ENCODE measurements around the gene TAS2R50. TPM values are rescaled to one million over a fixed set of nuclear protein-coding genes. Genes with fewer than 3 reads are reported as not detected.

TAS2R50 gene
- total RNA-seq, 1 donor from 2014 or later, result 12.1 TPM

DNA sequence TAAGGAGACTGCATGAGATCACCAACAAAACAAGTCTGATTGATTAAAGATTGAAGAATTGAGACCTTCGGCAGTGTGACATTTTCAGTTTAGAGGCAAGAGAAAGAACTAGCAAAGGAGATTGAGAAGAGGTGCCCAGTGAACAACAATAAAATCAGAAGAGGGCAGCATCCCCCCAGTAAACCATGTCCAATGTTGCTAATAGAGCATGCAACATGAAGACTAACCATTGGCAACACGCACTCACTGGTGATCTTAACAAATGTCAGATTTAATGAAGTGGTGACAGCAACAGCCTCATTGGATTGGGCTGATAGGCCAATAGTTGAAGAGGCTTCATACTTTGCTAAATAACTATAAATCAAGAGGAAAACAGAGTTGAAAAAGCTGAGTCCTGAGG is 26.9 kb downstream of the TAS2R50 start:
- H3K9me3 Mint-ChIP-seq, result peaks cover 29% of the 10 kb centered on the region
- H3K4me1 Mint-ChIP-seq, result no peaks in the 10 kb centered on the region
- Histone ChIP-seq H3K9ac (no peak overlapping the region), H2AFZ (replicated peaks) (no peak overlapping the region), H3K79me2 (ENCODE audit: low read depth) (peaks cover 27% of the 10 kb centered on the region), H3K4me1 (no peaks in the 10 kb centered on the region), H3K4me2 (no peak overlapping the region), H3K27me3 (no peaks in the 10 kb centered on the region), H3F3A (ENCODE audit: low read depth) (no peaks in the 10 kb centered on the region), H3K27ac (no peak overlapping the region), H3K4me3 (no peak overlapping the region), H4K20me1 (ENCODE audit: low read depth) (no peaks in the 10 kb centered on the region), H3K36me3 (peaks cover 11% of the 10 kb centered on the region), H3K9me3 (ENCODE audit: low read depth) (no peaks in the 10 kb centered on the region)
- peaks cover 44% of the 10 kb centered on the region for H3K36me3 Mint-ChIP-seq
- TF ChIP-seq CTCF (IDR thresholded peaks at IDR 0.05) (no peak), EZH2phosphoT487 (IDR thresholded peaks at IDR 0.05) (no peak), EZH2 (IDR thresholded peaks at IDR 0.05) (no peak)
- no peak overlapping the region for H3K27ac Mint-ChIP-seq
- no peak for DNase-seq (ENCODE audit: low spot score)
- no peaks in the 10 kb centered on the region for H3K27me3 Mint-ChIP-seq (ENCODE audit: insufficient read depth, low read depth)
- no peak overlapping the region for H3K4me3 Mint-ChIP-seq

DNA sequence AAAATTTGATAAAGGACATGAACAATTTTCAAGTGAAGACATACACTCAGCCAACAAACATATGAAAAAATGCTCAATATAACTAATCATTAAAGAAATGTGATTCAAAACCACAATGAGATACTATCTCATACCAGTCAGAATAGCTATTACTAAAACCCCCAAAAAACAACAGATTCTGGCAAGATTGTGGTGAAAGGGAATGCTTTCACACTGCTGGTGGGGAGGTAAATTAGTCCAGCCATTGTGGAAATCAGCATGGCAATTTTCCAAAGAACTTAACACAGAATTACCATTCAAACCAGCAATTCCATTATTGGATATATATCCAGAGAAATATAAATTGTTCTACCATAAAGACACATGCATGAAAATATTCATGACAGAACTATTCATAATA is 29.0 kb downstream of the TAS2R50 start:
- H3K36me3 Mint-ChIP-seq, result peaks cover 52% of the 10 kb centered on the region
- H3K4me2 ChIP-seq, result no peak overlapping the region
- no peaks in the 10 kb centered on the region for H3K36me3 ChIP-seq
- H3K4me1 ChIP-seq, result no peaks in the 10 kb centered on the region
- no peaks in the 10 kb centered on the region for H3F3A ChIP-seq (ENCODE audit: low read depth)
- H3K4me3 Mint-ChIP-seq, result no peak overlapping the region
- H2AFZ ChIP-seq (replicated peaks), result no peak overlapping the region
- no peaks in the 10 kb centered on the region for H3K9me3 ChIP-seq (ENCODE audit: low read depth)
- no peaks in the 10 kb centered on the region for H3K4me1 Mint-ChIP-seq
- H4K20me1 ChIP-seq (ENCODE audit: low read depth), result no peaks in the 10 kb centered on the region
- peaks cover 46% of the 10 kb centered on the region for H3K9me3 Mint-ChIP-seq
- DNase-seq (ENCODE audit: low spot score), result no peak
- no peaks in the 10 kb centered on the region for H3K27me3 ChIP-seq
- peaks cover 32% of the 10 kb centered on the region for H3K79me2 ChIP-seq (ENCODE audit: low read depth)
- no peak overlapping the region for H3K27ac Mint-ChIP-seq
- no peak overlapping the region for H3K9ac ChIP-seq
- no peak overlapping the region for H3K27ac ChIP-seq
- no peak for TF ChIP-seq CTCF (IDR thresholded peaks at IDR 0.05)
- TF ChIP-seq EZH2phosphoT487 (IDR thresholded peaks at IDR 0.05), result no peak
- no peak for TF ChIP-seq EZH2 (IDR thresholded peaks at IDR 0.05)
- no peaks in the 10 kb centered on the region for H3K27me3 Mint-ChIP-seq (ENCODE audit: insufficient read depth, low read depth)
- no peak overlapping the region for H3K4me3 ChIP-seq

- H3K4me1 ChIP-seq, result no peaks in the 10 kb centered on the region
- TF ChIP-seq CTCF (IDR thresholded peaks at IDR 0.05) (no peak), EZH2phosphoT487 (IDR thresholded peaks at IDR 0.05) (no peak), EZH2 (IDR thresholded peaks at IDR 0.05) (no peak)
- H3F3A ChIP-seq (ENCODE audit: low read depth), result no peaks in the 10 kb centered on the region
- peaks cover 49% of the 10 kb centered on the region for H3K36me3 Mint-ChIP-seq
- H3K4me3 Mint-ChIP-seq, result no peak overlapping the region
- no peaks in the 10 kb centered on the region for H3K27me3 ChIP-seq
- peaks cover 45% of the 10 kb centered on the region for H3K9me3 Mint-ChIP-seq
- H3K36me3 ChIP-seq, result no peaks in the 10 kb centered on the region
- no peaks in the 10 kb centered on the region for H3K27me3 Mint-ChIP-seq (ENCODE audit: insufficient read depth, low read depth)
- H3K9me3 ChIP-seq (ENCODE audit: low read depth), result no peaks in the 10 kb centered on the region
- H3K79me2 ChIP-seq (ENCODE audit: low read depth), result peaks cover 32% of the 10 kb centered on the region
- H3K27ac ChIP-seq, result no peak overlapping the region
- no peaks in the 10 kb centered on the region for H4K20me1 ChIP-seq (ENCODE audit: low read depth)
- no peaks in the 10 kb centered on the region for H3K4me1 Mint-ChIP-seq
- no peak overlapping the region for H3K4me2 ChIP-seq
- H2AFZ ChIP-seq (replicated peaks), result no peak overlapping the region
- DNase-seq (ENCODE audit: low spot score), result no peak
- H3K9ac ChIP-seq, result no peak overlapping the region
- H3K27ac Mint-ChIP-seq, result no peak overlapping the region
- H3K4me3 ChIP-seq, result no peak overlapping the region
Measured at GRCh38 chr12:10956085-10956484, 30.6 kb downstream of the TAS2R50 start.

Measured in neural progenitor cell (in vitro differentiated cells).